Stimulated activated CD4-positive, alpha-beta T cell treated with anti-CD3 and anti-CD28 coated beads, Interleukin-12 subunit alpha, Interleukin-12 subunit beta, amount 100 ng/mL, for 24 hours (primary cell): ENCODE data around the gene SPATC1L.

Experiments
- DNase-seq, 2 experiments: peaks; one replicate each; pipeline ENCODE4 v3.0.0-alpha.2; 2020; ENCODE audit warnings: low read depth in 2 of 2

The SPATC1L gene

GRCh38 chr21:46120301-46121285 is 63.7 kb downstream of the SPATC1L start:
- no peak for DNase-seq

DNA sequence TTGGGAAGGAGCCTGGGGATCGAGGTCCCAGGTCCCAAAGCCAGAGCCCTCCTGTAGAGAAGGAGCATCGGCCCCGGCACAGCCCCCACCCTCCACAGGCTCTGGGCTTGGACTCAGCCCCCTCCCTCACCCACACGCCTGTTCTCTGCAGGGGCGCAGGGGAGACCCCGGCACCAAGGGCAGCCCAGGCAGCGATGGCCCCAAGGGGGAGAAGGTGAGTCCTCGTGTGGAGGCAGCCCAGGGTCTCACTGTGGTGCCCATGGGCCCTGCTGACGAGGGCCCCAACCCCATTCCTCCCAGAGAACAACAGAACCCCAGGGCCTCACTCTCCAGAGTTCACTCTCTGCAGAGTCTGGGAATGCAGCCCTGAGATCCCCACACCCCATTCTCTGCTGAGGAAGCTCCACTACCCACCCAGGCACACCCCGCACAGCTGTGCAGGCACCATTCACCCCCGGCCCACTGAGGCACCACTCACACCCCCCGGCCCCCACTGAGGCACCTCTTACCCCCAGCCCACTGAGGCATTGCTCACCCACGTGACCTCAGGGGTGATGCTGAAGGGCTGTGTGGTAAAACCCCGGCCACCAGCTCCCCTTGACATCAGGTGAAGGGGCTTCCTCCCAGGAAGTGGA is 64.5 kb downstream of the SPATC1L start:
- DNase-seq = no peak

DNA sequence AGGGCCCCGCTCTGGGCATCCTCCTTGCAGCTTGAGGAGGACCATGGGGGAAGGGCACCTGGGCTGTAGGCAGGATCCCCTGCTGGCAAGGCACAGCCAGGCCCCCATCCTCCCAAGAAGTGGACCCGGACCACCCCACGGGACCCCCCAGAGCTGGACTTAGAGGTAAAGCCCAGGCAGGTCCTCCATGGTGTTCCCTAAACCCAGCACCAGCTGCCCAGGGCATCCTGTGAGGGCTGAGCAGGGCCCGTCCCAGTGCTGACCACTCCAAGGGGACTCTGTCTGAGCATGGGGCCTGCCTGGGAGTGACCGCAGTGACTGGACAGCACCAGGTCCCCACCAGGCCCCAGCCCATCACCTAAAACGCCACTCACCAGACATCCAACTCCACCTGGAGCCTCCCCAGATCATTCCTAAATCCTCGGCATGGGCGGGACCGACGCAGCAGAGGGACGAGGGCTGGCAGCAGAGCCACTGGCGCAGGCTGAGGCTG is 65.1 kb downstream of the SPATC1L start:
- no peak for DNase-seq

DNA sequence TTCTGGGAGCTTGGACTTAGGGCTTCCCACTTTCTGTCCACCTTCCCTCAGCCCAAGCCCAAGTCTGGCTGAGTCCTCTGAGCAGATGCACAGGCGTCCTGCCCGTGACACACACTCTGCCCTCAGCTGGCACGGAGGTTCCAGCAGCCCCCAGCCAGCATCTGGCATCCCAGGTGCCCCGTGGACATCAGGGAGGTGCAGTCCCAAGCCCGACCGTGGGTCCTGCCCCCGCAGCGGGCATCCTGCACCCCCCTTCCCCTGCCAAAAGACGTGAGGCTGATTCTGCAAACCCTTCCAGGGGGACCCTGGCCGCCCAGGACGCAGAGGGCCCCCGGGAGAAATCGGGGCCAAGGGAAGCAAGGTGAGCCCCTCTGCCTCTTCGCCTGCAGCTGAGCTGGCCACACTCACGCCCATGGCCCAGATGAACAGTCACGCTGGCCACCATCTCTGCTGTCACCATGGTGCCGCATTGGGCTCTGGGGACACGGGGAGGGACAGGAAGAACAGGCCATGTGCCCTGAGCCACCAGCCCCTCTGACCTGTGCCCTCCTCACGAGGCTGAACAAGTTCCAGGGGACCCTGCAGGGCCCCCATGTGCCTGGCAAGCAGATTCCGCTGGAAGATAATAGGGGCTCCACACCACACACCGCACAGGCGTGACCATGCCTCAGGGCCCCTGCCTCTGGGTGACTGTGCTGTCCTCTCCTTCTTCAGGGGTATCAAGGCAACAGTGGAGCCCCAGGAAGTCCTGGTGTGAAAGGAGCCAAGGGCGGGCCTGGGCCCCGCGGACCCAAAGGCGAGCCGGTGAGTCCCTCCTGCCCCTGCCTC is 65.7 kb downstream of the SPATC1L start:
- DNase-seq = no peak

DNA sequence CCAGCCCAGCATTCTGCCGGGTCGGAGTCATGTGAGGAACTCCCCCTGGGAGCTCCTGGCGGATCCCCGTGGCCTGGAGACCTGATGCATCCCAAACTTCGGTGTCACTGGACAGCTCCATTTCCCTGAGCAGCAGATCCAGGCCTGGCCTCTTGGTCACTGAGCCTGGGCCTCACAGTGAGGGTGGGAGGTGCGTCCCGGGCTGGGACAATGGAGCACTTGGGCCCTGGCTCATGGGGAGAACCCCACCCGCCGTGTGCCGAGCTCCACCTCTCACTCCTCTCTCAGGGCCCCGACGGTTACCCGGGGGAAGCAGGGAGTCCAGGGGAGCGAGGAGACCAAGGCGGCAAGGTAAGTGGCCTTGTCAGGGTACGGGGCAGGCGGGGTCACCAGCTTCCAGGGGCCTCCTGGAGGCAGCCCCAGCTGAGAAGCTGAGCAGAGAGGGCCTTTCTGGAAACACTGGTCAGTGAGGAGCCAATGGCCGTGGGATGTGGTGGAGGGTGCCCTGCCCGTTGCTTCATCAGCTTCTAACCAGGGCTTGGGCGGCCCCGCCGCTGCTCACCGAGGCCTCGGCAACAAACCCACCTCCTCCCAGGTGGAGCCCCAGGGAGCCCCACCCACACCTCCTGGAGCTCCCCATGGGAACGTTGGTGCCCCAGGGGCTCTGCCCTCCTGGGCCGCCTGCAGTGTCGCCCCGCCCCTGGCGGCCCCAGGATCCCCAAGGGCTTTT is 66.5 kb downstream of the SPATC1L start:
- no peak for DNase-seq

GRCh38 chr21:46116776-46117585 is 67.3 kb downstream of the SPATC1L start:
- no peak for DNase-seq

- no peak for DNase-seq
Measured at GRCh38 chr21:46116189-46116775, 68.0 kb downstream of the SPATC1L start.

DNA sequence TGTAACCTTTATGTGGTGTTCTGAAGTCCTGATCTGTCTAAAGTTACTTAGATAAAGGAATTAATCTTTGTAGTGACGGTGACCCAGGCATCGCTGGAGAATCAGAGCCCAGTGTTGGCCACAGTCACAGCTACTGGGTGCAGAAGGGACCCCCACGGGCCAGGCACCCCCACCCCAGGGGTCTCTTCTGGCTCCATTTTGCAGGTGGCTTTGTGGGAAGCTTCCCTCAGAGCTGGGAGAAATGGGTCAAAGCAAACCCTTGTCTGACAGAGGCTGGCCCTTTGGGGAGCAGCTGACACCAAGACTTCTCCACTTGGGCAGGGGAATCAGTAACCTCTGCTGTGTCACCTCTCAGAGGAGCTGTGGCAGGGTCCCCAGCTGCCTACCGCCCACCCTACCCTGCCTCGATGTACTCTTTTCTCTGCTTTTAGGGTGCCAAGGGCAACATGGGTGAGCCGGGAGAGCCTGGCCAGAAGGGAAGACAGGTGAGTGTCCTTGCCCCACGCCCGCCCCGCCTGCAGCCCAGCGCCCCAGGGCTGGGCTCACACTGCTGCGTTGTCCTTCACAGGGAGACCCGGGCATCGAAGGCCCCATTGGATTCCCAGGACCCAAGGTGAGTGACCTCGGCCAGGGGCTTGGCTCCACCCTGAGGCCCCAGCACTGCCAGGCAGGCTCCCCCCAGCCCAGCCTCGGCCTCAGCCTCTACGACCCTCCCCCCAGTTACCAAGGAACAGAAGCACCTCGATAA is 68.6 kb downstream of the SPATC1L start:
- no peak for DNase-seq

DNA sequence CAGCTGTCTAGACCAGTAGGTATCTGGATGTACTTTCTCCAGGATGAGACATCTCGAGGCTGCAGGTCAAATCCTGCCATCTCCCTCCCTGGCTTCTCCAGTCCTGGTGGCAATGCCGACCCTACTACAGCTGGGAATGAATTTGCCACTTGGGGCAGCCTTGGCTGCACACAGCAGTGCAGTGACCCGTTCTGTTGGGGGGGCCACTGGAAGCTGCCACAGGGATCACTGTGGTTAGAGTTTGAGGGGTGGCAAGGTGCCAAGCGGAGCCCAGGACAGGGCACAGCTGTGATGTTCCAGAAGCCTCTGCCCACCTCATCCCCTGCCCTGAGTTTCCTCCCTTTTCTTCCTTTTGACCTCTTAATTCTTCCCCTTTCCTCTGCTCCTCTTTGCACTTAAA is 69.3 kb downstream of the SPATC1L start:
- no peak for DNase-seq

DNA sequence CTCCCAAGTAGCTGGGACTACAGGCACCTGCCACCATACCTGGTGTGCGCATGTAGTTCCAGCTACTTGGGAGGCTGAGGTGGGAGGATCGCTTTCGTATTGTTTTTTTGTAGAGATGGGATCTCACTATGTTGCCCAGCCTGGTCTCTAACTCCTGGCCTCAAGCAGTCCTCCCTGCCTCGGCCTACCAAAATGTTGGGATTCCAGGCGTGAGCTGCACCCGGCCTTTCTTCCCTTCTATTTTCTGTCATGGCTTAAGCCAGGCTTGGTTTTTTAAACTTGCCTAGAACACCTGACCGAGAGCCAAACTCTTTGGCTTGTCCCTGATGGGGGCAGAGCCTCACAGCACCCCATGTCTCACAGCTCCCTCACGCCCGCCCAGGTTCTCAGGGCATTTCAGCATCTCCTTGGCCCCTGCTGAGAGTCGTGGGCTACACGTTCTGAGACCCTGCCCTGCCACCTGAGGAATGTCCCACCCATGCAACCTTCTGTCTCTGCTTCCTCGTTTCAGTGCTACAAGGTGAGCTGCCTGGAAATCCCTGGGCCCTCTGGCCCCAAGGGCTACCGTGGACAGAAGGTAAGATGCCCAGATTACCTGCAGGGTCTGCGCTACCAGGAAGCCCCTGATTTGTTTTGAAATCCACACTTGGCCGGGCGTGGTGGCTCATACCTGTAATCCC is 70.6 kb downstream of the SPATC1L start:
- DNase-seq = no peak

DNA sequence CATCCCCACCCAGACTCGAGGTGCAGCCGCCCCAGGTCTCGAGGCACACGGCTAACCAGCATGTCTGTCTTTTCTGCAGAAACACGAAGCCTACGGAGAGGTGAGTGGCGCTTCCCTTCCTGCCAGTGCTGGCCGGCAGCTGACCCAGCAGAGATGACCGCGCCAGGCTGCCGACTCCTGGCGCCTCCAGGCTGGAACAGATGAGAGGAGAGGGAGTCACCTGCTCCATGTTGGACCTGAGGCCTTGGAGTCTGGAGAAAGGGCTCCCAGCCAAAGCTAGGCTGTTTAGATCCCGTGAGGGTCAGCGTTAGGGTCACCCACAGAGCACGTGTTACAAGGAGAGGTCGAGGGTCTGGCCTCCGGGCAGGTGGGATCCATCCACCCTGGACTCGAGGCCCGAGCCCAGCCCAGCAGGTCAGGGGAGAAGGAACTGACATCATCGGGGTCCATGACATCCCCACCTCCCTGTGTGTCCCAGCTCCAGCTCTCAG is 71.5 kb downstream of the SPATC1L start:
- DNase-seq = no peak

- no peak for DNase-seq
Measured at GRCh38 chr21:46111857-46112724, 72.2 kb downstream of the SPATC1L start.

GRCh38 chr21:46111193-46111571 is 73.1 kb downstream of the SPATC1L start:
- DNase-seq = no peak
